HEK293T (cell line): ENCODE data around the gene RNF2.

Experiments
- ARNT ChIP-seq: fragments of 450-650 bp; IDR thresholded peaks from 2 replicates; pipeline ENCODE4 v1.6.1; 2017; ENCODE audit warnings: mild to moderate bottlenecking
- LEF1 ChIP-seq: fragments of 450-650 bp; IDR thresholded peaks from 2 replicates; pipeline ENCODE4 v1.6.1; 2017; ENCODE audit warnings: mild to moderate bottlenecking, borderline replicate concordance
- PKNOX1 ChIP-seq: fragments of 450-650 bp; IDR thresholded peaks from 2 replicates; pipeline ENCODE4 v1.6.1; 2016
- SP1 ChIP-seq: fragments of 450-650 bp; IDR thresholded peaks from 2 replicates; pipeline ENCODE4 v1.6.1; 2017
- TARDBP ChIP-seq: fragments of 450-650 bp; IDR thresholded peaks from 2 replicates; pipeline ENCODE4 v1.6.1; 2016
- ZNF384 ChIP-seq: fragments of 450-650 bp; IDR thresholded peaks from 2 replicates; pipeline ENCODE4 v1.6.1; 2016

DNA sequence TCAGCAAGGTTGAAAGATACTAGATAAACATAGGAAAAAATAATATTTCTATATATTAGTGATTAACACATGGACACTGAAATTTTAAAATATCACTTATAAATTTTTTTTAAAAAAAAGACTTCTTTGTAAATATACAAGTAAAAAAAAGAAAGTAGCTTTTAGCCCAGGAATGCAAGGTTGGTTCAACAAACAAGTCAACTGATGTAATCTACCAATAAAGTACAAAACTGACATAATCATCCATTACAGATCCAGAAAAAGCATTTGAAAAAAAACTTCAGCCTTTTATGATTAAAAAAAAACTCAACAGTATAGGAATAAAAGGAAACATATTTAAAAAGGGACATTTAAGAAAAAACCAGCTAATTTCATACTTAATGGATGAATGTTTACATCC is 63.0 kb downstream of the RNF2 start:
- no peak for TF ChIP-seq LEF1
- no peak for TF ChIP-seq PKNOX1
- no peak for TF ChIP-seq TARDBP
- no peak for TF ChIP-seq SP1
- TF ChIP-seq ZNF384: no peak
- no peak for TF ChIP-seq ARNT
